HFF-Myc (cell line): ENCODE data around the gene SSPN.

ENCODE experiments used
- DNase-seq: peaks from one replicate; pipeline ENCODE4 v3.0.0-alpha.2; 2011; ENCODE audit warnings: low read depth; ENCODE audit errors: extremely low read depth
- H3K4me3 ChIP-seq: replicated peaks from 2 replicates; pipeline ENCODE4 v1.5.1; 2011; ENCODE audit warnings: low read depth, mild to moderate bottlenecking, control low read depth, low read length
- TF ChIP-seq, protein P1 (sequence below): IDR thresholded peaks from 2 replicates; pipeline ENCODE4 v1.5.1; 2012; ENCODE audit warnings: mild to moderate bottlenecking, low read depth, low read length, control low read depth; ENCODE audit errors: missing control alignments

Gene SSPN

DNA sequence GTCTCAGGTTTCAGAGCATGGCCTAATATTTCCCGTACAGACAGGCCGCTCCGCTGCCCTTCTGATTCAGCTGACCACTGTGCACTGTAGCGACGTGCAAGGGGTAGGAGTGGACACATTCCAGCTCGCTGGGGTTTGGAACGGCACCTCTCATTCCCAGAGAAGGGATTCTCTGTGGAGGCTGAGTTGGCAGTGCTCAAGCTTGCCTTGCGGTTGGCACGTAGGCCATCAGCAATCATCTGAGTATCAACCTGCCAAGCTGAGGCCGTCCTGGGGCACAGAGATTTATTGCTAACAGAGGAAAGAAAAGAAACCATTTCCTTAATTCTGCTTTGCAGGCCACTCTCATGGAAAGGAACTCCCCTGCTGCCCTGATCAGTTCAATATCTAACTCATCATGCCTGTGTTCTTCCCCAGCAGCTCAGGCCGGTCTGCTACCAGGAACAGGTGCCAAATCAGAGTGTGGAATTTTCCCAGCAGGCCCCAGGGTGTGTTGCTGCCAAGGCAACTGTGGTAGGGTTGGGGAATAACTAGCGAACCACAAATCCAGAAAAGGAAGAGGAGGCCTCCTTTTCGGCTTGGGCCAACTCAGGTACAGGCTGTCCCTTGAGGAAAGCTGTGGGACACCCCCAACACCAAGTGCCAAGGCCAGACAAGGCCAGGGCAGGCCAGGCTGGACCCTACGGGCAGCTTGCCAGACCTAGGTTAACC lies 92.5 kb downstream of the SSPN start:
- no peak for DNase-seq
- H3K4me3 ChIP-seq, result no peak overlapping the region
- TF ChIP-seq, protein P1, sequence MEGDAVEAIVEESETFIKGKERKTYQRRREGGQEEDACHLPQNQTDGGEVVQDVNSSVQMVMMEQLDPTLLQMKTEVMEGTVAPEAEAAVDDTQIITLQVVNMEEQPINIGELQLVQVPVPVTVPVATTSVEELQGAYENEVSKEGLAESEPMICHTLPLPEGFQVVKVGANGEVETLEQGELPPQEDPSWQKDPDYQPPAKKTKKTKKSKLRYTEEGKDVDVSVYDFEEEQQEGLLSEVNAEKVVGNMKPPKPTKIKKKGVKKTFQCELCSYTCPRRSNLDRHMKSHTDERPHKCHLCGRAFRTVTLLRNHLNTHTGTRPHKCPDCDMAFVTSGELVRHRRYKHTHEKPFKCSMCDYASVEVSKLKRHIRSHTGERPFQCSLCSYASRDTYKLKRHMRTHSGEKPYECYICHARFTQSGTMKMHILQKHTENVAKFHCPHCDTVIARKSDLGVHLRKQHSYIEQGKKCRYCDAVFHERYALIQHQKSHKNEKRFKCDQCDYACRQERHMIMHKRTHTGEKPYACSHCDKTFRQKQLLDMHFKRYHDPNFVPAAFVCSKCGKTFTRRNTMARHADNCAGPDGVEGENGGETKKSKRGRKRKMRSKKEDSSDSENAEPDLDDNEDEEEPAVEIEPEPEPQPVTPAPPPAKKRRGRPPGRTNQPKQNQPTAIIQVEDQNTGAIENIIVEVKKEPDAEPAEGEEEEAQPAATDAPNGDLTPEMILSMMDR, result no peak

- no peak overlapping the region for H3K4me3 ChIP-seq
- no peak for DNase-seq
- TF ChIP-seq, protein P1, result no peak
These were observed 95.2 kb downstream of the SSPN start for GRCh38 chr12:26290565-26290964.

DNA sequence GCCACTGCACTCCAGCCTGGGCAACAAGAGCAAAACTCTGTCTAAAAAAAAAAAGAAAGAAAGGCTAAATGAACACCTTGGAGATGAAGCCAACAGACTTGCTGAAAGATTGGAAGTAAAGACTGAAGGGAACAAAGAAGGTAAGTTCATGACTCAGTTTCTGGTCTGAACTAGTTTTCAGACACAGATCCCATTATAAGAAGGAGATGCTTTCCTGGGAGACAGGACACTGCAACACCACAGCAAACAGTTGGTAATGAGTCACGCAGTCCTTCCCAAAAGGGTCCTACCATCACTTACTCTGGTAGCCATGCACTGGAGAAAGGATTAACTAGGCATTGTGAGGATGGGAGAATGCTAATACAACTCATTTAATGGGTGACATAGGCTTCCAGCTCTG lies 97.2 kb downstream of the SSPN start:
- TF ChIP-seq, protein P1, result no peak
- DNase-seq, result no peak

GRCh38 chr12:26293612-26294011 lies 98.2 kb downstream of the SSPN start:
- H3K4me3 ChIP-seq, result no peak overlapping the region
- no peak for DNase-seq
- TF ChIP-seq, protein P1, result no peak

More for the DNA sequence above, 97.2 kb downstream of the SSPN start:
- H3K4me3 ChIP-seq, result no peak overlapping the region

GRCh38 chr12:26295001-26295400 lies 99.6 kb downstream of the SSPN start:
- H3K4me3 ChIP-seq, result no peak overlapping the region
- TF ChIP-seq, protein P1, result no peak
- DNase-seq, result no peak

DNA sequence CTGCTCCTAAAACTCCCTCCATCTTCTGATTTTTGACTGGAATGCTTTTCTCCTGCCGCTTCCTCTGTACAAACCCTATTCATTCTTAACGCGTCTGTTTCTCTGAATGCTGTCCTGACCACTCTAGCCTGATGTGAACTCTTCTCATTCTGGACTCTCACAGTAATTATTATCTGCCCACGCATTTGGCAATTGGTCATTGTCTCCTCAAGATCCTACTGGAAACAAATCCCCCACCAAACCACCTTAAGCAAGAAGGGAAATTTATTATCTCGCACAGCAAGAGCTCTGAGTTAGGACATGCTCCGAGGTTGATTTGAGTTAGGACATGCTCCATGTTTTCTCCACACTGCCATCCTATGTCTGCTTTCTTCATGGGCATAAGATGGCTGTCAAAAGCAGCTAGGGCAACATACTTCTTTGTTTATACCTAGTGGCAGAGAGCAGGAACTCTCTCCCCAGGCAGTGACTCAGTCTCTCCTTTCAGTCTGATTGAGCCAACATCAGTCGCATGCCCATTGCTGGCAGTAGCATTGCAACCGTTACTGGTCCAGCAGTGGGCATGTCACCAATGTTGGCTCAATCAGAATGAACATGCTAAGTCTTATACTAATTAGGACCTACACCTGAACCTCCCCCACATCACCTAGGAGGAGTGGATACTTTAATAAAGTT lies 102.2 kb downstream of the SSPN start:
- TF ChIP-seq, protein P1, result no peak
- DNase-seq, result no peak
- no peak overlapping the region for H3K4me3 ChIP-seq
